ENCODE results near the gene KRT10.

- TF ChIP-seq EZH2 (IDR thresholded peaks at IDR 0.05; ENCODE audit: borderline replicate concordance, low read depth, low read length, severe bottlenecking) (no peak), CTCF (IDR thresholded peaks at IDR 0.05; ENCODE audit: borderline replicate concordance, extremely low read depth, low read length, poor library complexity, severe bottlenecking) (peak; percentile 94)
These were observed 18.8 kb downstream of the KRT10 start for GRCh38 chr17:40803617-40804082.

Data from DND-41 (cell line).